Endodermal cell (in vitro differentiated cells): ENCODE data around the gene WNK1. TPM values are rescaled to one million over a fixed set of nuclear protein-coding genes. Genes with fewer than 3 reads are reported as not detected.

Source experiments
- DNase-seq: peaks from one replicate; pipeline ENCODE4 v3.0.0-alpha.2; 2017
- H3K27ac ChIP-seq: 2 replicates; pipeline ENCODE4 v1.5.1; 2013; ENCODE audit warnings: mild to moderate bottlenecking, low read depth, low read length, moderate library complexity
- H3K27me3 ChIP-seq: 2 replicates; pipeline ENCODE4 v1.6.1; 2013; ENCODE audit warnings: mild to moderate bottlenecking, low read length, moderate library complexity; ENCODE audit not compliant: insufficient read depth, control insufficient read depth, poor library complexity, severe bottlenecking
- H3K36me3 ChIP-seq: 2 replicates; pipeline ENCODE4 v1.7.0; 2013; ENCODE audit warnings: mild to moderate bottlenecking, low read length, moderate library complexity; ENCODE audit not compliant: control insufficient read depth, insufficient read depth
- H3K4me1 ChIP-seq: one replicate; pipeline ENCODE4 v1.7.0; 2013; ENCODE audit warnings: low read length; ENCODE audit not compliant: control insufficient read depth, insufficient read depth
- H3K4me3 ChIP-seq: 2 replicates; pipeline ENCODE4 v1.5.1; 2013; ENCODE audit warnings: mild to moderate bottlenecking, low read length, moderate library complexity
- H3K9ac ChIP-seq: 2 replicates; pipeline ENCODE4 v1.6.1; 2013; ENCODE audit warnings: mild to moderate bottlenecking, low read length, moderate library complexity; ENCODE audit not compliant: poor library complexity, severe bottlenecking; ENCODE audit errors: extremely low read depth
- H3K9me3 ChIP-seq: 2 replicates; pipeline ENCODE4 v1.6.1; 2013; ENCODE audit warnings: mild to moderate bottlenecking, low read length, moderate library complexity; ENCODE audit not compliant: control insufficient read depth
- H3K27ac Mint-ChIP-seq: 2 replicates; pipeline ENCODE4 v1.8.0; 2020; ENCODE audit warnings: mixed read lengths
- H3K27me3 Mint-ChIP-seq: 2 replicates; pipeline ENCODE4 v1.8.0; 2021; ENCODE audit warnings: mild to moderate bottlenecking, mixed read lengths; ENCODE audit not compliant: insufficient read depth
- H3K36me3 Mint-ChIP-seq: 2 replicates; pipeline ENCODE4 v1.8.0; 2020; ENCODE audit warnings: low read depth, mixed read lengths
- H3K4me1 Mint-ChIP-seq: 2 replicates; pipeline ENCODE4 v1.8.0; 2020; ENCODE audit warnings: mixed read lengths
- H3K4me3 Mint-ChIP-seq: 2 replicates; pipeline ENCODE4 v1.8.0; 2020; ENCODE audit warnings: mild to moderate bottlenecking, moderate library complexity, mixed read lengths
- H3K9me3 Mint-ChIP-seq: 2 replicates; pipeline ENCODE4 v1.8.0; 2020; ENCODE audit warnings: mild to moderate bottlenecking, mixed read lengths
- WGBS, 2 experiments: methylation state at CpG; one replicate each; pipeline versions ENCODE4 v1.1.5 to v1.1.7; 2013; ENCODE audit warnings: missing lambda C conversion rate in 2 of 2, mixed read lengths in 1 of 2; ENCODE audit not compliant: insufficient coverage in 1 of 2, insufficient read length in 1 of 2; 5-methylcytosine and 5-hydroxymethylcytosine counted together
- total RNA-seq, 2 donors: library from RNA; stranded (reverse); fragmentation: NEBNext Ultra II Directional in 1 of 2; extraction: Animal tissue kit (Norgen Biotek cat#: 25700) in 1 of 2; gene quantifications; 2 replicates in 1 of 2; 3 replicates in 1 of 2; pipeline ENCODE4 v1.2.1, GENCODE V29; 2021
- TF ChIP-seq, protein P1 (sequence below): fragments of 200-600 bp; sonication (generic); conservative IDR thresholded peaks from 2 replicates; pipeline ENCODE4 v1.5.0; 2021; ENCODE audit warnings: antibody characterized with exemption, mild to moderate bottlenecking

The WNK1 gene
- total RNA-seq, 2 donors from 2014 or later = 199 to 412 TPM

GRCh38 chr12:836952-837351 lies 84.6 kb downstream of the WNK1 start:
- Mint-ChIP-seq H3K4me3 (no peak overlapping the region), H3K27ac (no peak overlapping the region), H3K9me3 (no peaks in the 10 kb centered on the region), H3K36me3 (peaks cover 44% of the 10 kb centered on the region), H3K4me1 (no peaks in the 10 kb centered on the region), H3K27me3 (no peaks in the 10 kb centered on the region)
- TF ChIP-seq, protein P1, sequence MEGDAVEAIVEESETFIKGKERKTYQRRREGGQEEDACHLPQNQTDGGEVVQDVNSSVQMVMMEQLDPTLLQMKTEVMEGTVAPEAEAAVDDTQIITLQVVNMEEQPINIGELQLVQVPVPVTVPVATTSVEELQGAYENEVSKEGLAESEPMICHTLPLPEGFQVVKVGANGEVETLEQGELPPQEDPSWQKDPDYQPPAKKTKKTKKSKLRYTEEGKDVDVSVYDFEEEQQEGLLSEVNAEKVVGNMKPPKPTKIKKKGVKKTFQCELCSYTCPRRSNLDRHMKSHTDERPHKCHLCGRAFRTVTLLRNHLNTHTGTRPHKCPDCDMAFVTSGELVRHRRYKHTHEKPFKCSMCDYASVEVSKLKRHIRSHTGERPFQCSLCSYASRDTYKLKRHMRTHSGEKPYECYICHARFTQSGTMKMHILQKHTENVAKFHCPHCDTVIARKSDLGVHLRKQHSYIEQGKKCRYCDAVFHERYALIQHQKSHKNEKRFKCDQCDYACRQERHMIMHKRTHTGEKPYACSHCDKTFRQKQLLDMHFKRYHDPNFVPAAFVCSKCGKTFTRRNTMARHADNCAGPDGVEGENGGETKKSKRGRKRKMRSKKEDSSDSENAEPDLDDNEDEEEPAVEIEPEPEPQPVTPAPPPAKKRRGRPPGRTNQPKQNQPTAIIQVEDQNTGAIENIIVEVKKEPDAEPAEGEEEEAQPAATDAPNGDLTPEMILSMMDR = no peak
- H3K36me3 ChIP-seq = peaks cover 71% of the 10 kb centered on the region
- no peaks in the 10 kb centered on the region for H3K9me3 ChIP-seq
- 96 to 98% methylated on average over 6 of the region's 6 CpGs for WGBS, 2 experiments
- H3K4me1 ChIP-seq = no peaks in the 10 kb centered on the region
- no peak overlapping the region for H3K4me3 ChIP-seq
- no peak overlapping the region for H3K9ac ChIP-seq
- H3K27ac ChIP-seq = no peak overlapping the region
- no peaks in the 10 kb centered on the region for H3K27me3 ChIP-seq
- DNase-seq = no peak

DNA sequence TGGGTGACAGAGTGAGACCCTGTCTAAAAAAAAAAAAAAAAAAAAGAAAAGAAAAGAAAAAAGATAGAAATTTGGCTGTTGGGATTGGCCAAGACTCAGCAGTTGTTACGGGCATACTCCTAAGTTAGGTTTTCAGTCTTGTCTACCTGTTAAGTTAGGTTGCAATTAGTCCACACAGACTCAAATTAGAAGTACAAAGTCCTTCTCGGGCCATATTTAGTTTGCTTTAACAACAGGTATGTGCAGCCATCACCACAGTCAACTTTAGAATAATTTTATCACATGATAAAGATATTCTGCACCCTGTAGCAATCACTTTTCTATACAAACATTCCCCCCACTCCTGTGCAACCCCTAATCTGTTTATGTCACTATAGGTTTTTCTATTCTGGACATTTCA lies 85.2 kb downstream of the WNK1 start:
- no peak for DNase-seq
- H3K4me3 Mint-ChIP-seq = no peak overlapping the region
- no peak overlapping the region for H3K27ac ChIP-seq
- peaks cover 44% of the 10 kb centered on the region for H3K36me3 Mint-ChIP-seq
- H3K4me3 ChIP-seq = no peak overlapping the region
- no peak overlapping the region for H3K27ac Mint-ChIP-seq
- no peak overlapping the region for H3K9ac ChIP-seq
- H3K4me1 ChIP-seq = no peaks in the 10 kb centered on the region
- WGBS, 2 experiments = 95 to 100% methylated on average over 2 of the region's 2 CpGs
- H3K36me3 ChIP-seq = peaks cover 68% of the 10 kb centered on the region
- no peaks in the 10 kb centered on the region for H3K9me3 Mint-ChIP-seq
- no peaks in the 10 kb centered on the region for H3K4me1 Mint-ChIP-seq
- TF ChIP-seq, protein P1 = no peak
- no peaks in the 10 kb centered on the region for H3K27me3 ChIP-seq
- H3K27me3 Mint-ChIP-seq = no peaks in the 10 kb centered on the region
- H3K9me3 ChIP-seq = no peaks in the 10 kb centered on the region

GRCh38 chr12:843609-844008 lies 91.2 kb downstream of the WNK1 start:
- peaks cover 54% of the 10 kb centered on the region for H3K36me3 ChIP-seq
- Mint-ChIP-seq H3K36me3 (peaks cover 55% of the 10 kb centered on the region), H3K27ac (no peak overlapping the region), H3K27me3 (no peaks in the 10 kb centered on the region), H3K4me3 (no peak overlapping the region), H3K4me1 (no peaks in the 10 kb centered on the region), H3K9me3 (no peaks in the 10 kb centered on the region)
- no peak overlapping the region for H3K27ac ChIP-seq
- no peaks in the 10 kb centered on the region for H3K9me3 ChIP-seq
- no peak for DNase-seq
- H3K4me3 ChIP-seq = no peak overlapping the region
- TF ChIP-seq, protein P1 = no peak
- H3K9ac ChIP-seq = no peak overlapping the region
- H3K4me1 ChIP-seq = no peaks in the 10 kb centered on the region
- H3K27me3 ChIP-seq = no peaks in the 10 kb centered on the region
